ENCODE results near the gene FHAD1.
"Not testable (repeated sequence)": the region's sequence is repeated elsewhere in the genome, so short reads cannot be mapped to it uniquely, and the experiment has no call there.

Gene FHAD1

DNA sequence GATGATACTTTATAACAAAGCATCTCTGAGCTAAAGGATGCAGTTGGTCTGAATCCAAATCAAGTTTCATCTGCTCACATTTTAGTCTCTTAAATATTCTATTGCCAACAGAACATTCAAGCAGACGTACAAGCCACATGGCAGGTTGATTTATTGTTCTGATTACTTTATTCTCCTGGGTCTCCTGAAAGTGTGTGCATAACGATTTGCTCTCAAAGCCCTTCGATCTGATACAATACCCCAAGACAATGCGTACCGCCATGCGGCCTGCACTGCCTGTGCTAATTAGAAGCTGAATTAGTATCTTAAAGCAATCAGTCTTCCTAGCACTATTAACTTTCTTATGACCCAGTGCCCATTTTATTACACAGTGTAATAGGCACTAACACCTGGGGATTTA lies 56.9 kb downstream of the FHAD1 start:
- DNase-seq (ENCODE audit: low read depth in 1 of 2, low spot score in 1 of 2), result no peak

DNA sequence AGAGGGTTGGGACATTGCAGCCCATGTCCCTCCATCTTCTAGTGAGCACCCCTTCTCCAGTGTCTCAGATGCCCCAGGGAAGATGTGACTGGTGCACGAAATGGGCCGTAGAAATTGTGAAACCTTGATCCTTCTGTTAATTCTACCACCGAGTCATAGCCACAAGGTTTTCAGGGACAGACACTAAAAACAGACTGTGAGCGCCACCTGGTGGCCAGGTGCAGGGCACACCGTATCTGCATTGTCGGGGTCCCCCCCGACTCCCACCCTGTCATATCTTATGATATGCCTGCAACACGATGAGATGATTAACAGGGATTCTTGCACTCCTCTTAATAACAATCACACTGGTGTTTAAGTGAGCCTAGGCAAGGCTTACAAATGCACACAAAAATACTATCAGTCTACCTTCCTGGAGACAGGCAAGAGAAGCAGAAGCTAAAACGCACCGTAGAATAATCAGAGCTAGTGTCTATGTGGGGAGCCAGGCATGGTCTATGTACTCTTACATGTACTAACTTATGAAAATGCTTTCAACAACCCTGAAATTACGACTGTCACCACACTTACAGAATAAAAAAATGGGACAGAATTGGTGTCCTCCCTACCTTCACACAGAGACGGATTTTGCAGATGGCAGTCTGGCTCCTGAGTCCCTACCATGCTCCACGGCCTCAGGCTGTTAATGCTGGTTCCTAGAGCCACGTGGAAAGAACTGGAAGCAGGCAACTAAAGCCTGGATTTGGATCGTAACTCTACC lies 57.9 kb downstream of the FHAD1 start:
- peak; percentile 54 to 61 for DNase-seq (ENCODE audit: low read depth in 1 of 2, low spot score in 1 of 2)

DNA sequence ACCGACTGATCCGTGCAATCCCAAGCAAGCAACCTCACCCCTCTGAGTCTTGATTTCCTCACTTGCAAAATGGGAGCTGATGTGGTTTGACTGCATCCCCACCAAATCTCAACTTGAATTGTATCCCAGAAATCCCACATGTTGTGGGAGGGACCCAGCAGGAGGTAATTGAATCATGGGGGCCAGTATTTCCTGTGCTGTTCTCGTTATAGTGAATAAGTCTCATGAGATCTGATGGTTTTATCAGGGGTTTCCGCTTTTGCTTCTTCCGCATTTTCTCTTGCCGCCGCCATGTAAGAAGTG lies 58.4 kb downstream of the FHAD1 start:
- DNase-seq (ENCODE audit: low read depth in 1 of 2, low spot score in 1 of 2), result no peak

DNA sequence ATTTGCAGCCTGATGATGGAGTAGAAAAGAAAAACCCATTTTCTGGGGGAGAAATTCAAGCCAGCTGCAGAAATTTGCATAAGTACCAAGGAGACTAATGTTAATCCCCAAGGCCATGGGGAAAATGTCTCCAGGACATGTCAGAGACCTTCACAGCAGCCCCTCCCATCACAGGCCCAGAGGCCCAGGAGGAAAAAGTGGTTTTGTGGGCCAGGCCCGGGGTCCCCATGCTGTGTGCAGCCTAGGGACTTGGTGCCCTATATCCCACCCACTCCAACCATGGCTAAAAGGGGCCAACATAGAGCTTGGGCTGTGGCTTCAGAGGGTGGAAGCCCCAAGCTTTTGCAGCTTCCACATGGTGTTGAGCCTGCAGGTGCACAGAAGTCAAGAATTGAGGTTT lies 59.3 kb downstream of the FHAD1 start:
- DNase-seq (ENCODE audit: low read depth in 1 of 2, low spot score in 1 of 2), result not testable (repeated sequence)

DNA sequence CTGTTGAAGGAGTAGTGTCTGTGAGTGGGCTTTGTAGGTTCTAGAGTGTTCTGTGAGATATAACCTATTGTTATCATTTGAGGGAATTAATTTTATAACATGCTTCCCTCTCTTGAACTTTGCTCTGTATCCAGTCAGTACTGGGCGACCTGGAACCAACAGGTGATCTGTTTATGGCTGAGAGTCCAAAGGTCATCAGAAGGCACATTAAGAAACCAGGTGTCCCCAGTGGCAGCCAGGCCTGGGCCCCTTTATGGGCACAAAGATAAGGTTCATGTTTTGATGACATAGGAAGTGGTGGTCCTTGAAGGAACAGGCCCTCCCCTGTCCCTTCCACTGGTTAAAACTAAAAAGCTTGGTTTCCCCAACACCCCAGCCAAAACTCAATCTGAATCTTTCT lies 61.1 kb downstream of the FHAD1 start:
- no peak for DNase-seq (ENCODE audit: low read depth in 1 of 2, low spot score in 1 of 2)

DNA sequence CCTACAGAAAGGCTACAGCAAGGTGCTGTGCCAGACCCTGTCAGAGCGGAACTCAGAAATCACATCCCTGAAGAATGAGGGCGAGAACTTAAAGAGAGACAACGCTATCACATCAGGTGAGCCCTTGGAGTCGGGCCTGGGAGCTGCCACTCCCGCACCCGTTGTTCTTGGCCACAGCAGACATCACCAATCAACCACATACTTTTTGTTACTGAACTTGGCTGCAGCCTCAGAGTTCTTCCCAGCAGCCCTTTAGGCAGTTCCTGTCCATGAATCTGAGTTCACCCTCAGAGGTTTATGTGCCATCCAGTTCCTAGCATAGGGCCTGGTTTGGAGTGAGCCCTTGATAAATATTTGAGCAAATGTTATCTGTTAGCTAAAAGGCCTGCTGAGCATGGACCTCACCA lies 61.6 kb downstream of the FHAD1 start:
- DNase-seq (ENCODE audit: low read depth in 1 of 2, low spot score in 1 of 2), result no peak

DNA sequence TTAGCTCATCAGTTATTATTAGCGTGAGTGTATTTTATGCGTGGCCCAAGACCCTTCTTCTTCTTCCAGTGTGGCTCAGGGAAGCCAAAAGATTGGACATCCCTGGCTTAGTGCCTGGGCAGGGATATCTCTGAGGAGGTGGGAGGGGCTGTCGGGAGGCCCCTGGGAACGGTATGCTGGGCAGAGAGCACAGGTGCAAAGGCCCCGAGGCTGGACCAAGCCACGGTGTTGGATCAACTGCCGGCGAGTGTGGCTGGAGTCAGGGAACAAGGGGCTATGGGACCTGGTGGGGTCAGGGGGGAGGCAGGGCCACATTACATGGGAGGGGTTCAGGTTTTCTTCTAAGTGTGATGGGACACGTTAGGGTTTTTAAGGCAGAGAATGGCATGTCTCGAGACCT lies 62.7 kb downstream of the FHAD1 start:
- no peak for DNase-seq (ENCODE audit: low read depth in 1 of 2, low spot score in 1 of 2)

DNA sequence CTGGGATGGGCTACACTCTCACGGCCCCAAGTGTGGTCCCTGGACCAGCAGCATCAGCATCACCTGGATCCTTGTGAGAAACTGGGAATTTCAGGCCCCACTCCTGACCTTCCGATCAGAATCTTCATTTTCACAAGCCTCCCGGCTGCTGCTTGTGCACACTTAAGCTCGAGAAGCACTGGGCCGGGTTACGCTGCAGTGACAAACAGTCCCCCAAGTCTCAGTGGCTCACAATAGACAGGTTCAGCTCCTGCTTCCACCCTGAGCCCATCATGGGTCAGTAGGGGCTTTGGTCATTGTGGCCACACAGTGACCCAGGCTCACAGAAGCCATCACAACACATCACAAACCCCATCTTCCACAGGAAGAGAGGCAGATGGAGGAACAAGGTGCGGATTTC lies 63.5 kb downstream of the FHAD1 start:
- DNase-seq (ENCODE audit: low read depth in 1 of 2, low spot score in 1 of 2), result no peak

DNA sequence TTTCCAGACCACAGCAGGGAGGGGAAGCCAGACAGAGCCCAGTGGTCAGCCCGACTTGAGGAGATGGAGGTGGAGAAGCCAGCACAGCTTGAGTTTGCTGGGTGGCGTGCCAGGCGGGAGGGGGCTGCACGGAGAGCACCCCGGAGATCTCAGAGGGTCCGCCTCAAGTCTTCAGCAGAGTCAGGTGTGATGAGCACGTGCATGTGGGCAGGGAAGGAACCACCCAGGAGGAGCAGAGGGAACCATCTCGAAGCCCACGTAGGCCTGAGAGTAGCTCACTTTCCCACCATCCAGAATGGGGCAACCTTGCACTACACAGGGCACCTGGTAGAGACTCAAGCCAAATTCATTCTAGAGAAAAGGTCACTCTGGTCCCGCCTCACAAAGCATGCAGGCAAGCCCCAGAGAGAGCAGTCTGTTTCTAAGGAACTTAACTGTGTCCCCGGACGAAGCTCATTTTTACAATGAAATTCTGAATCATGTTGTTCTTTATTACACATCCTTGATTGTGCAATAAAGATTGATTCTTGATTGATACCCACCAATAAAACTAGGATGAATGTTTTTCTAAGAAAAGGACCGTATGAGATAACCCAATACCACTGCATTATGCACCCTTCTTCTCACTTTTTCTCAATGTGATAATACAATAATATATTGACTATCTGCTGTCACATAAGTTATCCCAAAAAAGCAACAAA lies 64.2 kb downstream of the FHAD1 start:
- no peak for DNase-seq (ENCODE audit: low read depth in 1 of 2, low spot score in 1 of 2)

DNA sequence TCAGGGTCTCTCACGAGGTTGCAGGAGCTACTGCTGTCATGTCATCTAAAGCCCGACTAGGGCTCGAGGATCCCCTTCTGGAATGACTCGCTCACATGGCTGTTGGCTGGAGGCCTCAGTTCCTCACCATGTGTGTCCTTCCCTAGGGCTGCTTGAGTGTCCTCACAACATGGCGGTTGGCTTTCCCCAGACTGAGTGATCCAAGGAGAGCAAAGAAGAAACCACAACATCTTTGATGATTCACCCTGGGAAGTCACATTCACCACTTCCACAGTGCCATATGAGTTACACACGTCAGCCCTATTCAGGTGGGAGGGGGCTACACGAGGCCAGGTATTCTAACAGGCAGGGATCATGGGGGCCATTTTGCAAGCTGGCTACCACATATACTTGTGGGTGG lies 64.9 kb downstream of the FHAD1 start:
- DNase-seq (ENCODE audit: low read depth in 1 of 2, low spot score in 1 of 2), result no peak

DNA sequence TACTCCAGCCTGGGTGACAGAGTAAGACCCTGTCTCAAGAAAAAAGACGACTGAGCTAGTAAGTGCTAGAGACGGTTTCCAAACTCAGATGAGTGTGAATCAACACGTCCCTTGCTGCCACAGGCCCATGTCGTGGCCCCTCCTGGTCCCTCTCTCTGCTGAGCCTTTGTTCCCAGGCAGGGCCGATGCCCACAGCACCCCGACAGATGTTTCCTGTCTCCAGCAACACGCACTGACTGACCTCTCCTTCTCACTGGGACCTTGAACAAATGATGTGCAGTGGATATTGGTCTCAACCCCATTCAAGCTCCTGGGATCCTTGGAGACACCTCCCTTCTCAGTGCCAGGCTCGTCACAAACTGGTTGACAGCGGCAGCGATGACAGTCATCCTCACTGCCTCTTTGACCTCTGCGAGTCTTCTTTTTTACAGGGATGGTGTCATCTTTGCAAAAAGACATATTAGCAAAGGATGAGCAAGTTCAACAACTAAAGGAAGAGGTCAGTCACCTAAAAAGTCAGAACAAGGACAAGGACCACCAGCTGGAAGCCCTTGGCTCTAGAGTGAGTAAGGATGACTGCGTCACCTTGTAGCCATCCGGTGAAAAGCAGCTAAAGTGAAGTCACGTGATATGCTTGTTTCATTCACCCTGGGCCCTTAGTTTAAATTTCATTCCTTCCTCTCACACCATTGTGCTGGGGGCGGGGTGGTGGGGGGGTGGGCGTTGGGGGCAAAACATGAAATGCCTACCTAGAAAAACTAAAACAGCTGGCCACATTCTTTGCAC lies 65.8 kb downstream of the FHAD1 start:
- no peak for DNase-seq (ENCODE audit: low read depth in 1 of 2, low spot score in 1 of 2)

DNA sequence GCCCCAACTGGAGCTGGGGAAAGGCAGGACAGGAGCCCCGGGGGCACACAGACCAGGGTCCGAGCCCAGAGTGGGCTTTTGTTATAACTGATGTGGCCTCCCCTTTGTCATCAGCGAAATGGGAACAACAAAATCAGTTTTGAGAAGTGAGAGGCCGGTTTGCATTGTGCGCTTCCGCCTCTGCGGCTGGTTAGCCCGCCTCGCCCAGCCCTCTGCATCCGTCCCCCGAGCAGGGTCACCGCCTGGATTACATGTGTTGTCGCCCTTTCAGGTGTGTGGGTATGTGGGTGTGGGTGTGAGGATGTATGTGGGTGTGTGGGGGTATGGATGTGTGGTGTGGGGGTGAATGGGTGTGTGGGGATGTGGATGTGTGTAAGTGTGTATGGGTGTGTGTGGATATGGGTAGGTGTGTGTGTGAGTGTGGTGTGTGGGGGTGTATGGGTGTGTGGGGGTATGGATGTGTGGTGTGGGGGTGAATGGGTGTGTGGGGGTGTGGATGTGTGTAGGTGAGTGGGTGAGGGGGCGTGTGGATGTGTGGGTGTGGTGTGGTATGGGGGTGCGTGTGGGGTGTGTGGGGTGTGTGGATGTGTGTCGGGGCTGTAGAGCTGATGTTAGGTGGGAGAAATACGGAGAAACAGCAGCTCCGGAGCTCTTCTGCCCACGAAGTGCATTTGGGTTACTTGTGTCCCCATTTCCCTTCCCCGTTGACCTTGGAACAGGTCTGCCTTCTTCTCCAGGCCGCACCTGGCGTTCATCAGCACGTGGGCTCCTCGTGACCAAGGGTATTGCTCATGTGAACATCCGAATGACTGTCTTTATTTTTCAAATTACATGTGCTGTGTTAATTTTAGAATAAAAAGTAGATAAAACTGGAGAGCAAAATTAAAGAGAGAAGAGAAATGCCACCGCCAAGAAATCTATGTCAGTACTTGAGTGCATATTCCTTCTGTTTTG lies 67.6 kb downstream of the FHAD1 start:
- DNase-seq (ENCODE audit: low read depth in 1 of 2, low spot score in 1 of 2), result no peak

DNA sequence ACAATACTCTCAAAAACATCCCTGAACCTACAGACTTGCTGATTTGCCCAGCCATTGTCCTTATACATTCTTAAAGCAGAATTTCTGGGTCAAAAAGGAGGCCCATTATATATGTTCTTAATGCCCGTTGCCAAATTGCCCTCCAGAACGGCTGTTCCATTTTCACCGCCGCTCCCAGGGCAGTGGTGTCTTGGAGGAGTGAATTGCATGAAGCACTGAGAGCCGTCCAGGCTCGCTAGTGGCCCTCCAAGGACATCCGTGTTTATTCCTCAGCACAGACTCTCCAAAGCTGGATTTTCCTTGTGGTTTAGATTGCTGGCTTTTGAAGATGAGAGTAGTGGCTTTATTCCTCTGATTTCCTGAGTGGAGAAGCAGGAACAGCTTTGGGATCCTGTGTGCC lies 68.8 kb downstream of the FHAD1 start:
- no peak for DNase-seq (ENCODE audit: low read depth in 1 of 2, low spot score in 1 of 2)

DNA sequence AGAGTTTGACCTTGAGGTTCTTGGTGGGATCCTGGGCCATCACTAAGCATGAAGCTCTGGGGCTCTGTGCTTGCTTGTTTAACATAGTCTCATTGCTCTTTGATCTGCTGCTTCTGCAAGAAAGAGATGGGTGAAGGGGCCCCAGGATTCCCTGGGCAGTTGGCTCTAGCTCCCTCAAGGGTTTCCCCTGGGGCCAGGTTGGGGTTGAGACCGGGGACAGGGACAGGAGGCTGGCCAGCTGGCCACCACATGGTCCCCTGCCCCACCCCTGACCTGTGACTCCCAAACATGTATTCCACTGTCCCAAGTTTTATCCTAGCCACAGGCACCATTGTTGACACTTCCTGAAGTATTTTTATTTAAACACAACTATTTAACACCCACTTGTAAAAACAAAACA lies 69.5 kb downstream of the FHAD1 start:
- no peak for DNase-seq (ENCODE audit: low read depth in 1 of 2, low spot score in 1 of 2)

DNA sequence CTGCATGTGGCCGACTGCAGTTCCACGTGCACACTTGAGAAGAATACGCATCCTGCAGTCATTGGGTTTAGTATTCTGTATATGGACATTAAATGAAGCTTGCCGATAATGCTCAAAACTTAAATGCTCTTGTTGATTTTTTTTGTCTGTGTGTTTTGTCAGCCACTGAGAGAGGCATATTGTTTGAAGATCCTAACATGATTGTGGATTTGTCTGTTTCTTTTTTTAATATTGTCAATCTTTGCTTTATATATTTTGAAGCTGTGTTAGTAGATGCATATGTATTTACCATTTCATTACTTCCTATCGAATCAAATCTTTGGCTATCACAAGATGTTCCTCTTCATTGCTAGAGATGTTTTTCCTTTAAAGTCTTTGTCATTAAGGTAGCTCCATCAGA lies 73.2 kb downstream of the FHAD1 start:
- no peak for DNase-seq (ENCODE audit: low read depth in 1 of 2, low spot score in 1 of 2)

DNA sequence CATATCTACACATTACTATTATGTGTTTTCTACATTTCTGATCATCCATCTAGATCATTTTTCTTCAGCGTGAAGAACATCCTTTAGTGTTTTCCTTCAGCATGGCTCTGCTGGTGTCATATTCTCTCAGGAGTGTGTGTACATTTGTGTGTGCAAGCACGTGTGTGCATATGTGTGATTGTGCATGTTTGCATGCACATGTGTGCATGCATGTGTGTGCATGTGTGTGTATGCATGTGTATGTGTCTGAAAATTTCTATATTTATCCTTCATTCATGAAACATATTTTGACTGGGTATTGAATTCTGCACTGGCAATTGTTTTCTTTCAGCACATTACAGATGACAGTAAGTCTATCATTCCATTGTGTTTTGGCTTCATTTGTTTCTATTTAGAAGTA lies 74.6 kb downstream of the FHAD1 start:
- no peak for DNase-seq (ENCODE audit: low read depth in 1 of 2, low spot score in 1 of 2)

DNA sequence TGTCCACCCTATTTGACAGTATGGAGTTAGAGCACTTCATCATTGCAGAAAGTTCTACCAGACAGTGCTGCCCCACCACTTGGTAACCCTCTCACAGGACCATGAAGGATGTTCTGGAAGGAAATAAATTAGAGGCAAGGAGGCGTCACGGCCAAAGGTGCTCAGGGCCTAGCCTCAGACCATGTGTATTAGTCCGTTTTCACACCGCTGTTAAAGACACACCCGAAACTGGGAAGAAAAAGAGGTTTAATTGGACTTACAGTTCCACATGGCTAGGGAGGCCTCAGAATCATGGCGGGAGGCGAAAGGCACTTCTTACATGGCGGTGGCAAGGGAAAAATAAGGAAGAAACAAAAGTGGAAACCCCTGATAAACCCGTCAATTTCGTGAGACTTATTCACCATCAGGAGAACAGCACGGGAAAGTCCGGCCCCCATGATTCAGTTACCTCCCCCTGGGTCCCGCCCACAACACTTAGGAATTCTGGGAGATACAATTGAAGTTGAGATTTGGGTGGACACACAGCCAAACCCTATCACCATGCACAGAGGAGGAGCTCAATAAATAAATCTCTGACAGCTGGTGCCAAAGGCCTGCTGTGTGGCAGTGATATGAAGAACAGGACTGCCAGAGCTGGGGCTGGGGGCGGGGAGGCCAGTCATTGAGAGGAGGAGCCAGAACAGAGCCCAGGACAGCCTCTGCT lies 75.8 kb downstream of the FHAD1 start:
- DNase-seq (ENCODE audit: low read depth in 1 of 2, low spot score in 1 of 2), result no peak

DNA sequence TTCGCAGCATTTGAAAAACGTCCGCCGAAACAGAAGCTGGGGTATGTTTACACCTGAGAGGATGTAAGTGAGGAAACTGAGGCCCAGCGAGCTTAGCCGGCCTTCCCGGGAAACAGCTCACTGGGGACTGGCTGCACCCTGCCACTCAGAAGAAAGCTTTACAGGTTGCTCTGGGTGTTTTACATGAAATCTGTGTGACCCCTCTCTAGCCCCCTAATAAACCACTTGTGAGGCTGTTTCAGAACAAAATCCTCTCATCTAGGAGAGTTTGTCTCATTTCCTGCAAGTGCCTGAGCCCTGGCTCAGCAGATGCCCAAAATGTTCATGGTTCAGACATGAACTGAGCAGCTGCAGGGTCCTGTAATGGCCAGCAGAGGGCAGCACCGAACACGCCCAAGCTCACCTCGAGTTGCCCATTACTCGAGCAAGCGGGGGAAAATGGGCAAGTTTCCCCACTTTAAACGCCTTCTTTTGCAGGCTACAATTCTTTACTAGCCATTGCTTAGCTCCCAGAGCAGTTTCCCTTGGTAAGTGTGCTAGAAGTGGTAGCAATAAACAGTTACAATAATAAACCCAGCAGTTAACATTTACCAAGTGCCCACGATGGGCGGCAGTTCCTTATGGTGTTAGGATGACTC lies 76.4 kb downstream of the FHAD1 start:
- DNase-seq (ENCODE audit: low read depth in 1 of 2, low spot score in 1 of 2), result peak; percentile 46 to 75

DNA sequence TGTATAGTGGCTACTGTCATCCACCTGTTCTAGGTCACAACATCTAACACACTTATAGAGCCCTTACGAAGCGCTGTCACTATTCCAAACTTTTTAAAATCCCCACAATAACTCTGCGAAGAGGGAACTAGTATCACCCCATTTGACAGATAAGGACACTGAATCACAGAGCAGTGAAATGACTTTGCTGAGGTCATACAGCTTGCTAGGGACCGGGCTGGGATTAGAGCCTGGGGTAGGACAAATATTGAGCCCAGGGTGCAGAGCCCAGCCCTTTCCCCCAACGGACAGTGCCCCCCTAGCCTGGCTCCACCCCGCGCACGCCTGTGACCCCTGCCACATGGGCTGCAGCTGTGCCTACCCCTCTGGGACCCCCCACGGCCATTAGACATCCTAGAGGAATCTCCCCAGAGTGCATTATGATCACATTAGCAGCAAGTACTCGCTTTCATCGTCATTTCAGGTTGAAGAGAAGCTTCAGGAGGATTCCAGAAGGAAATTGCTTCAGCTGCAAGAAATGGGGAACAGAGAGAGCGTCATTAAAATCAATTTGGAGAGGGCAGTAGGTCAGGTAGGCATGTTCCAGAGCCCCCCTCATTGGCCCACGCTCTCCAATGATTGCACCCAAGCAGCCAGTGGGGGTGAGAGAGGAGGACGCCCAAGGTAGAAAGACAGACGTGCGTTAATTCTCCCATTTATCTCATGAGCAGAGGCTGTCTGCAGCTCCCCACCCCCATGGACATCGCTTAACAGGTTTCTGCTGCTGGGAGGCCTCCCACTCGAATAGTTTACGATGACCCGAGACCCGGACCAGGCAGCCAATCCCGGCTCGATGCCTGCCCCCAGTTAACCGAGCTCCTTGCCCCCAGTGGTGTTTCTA lies 77.2 kb downstream of the FHAD1 start:
- DNase-seq (ENCODE audit: low read depth in 1 of 2, low spot score in 1 of 2), result no peak
